ENCODE results near the gene CHCHD6.

The CHCHD6 gene

GRCh38 chr3:126968391-126969390 is 264.7 kb downstream of the CHCHD6 start:
- Histone ChIP-seq H3K9me3 (ENCODE audit: control insufficient read depth, low read length) (no peaks in the 10 kb centered on the region), H3K27ac (ENCODE audit: insufficient read depth, low read depth, low read length, poor library complexity, severe bottlenecking) (no peak overlapping the region), H3K4me3 (ENCODE audit: insufficient read depth, low read depth, low read length) (no peak overlapping the region), H3K36me3 (ENCODE audit: control insufficient read depth, insufficient read depth, low read length) (no peaks in the 10 kb centered on the region), H3K27me3 (ENCODE audit: control insufficient read depth, insufficient read depth, low read length, poor library complexity, severe bottlenecking) (no peaks in the 10 kb centered on the region), H3K4me1 (ENCODE audit: control insufficient read depth, insufficient read depth, low read length) (peaks cover 23% of the 10 kb centered on the region)
- 74 to 75% methylated on average over 20 of the region's 20 CpGs for WGBS, 2 experiments

DNA sequence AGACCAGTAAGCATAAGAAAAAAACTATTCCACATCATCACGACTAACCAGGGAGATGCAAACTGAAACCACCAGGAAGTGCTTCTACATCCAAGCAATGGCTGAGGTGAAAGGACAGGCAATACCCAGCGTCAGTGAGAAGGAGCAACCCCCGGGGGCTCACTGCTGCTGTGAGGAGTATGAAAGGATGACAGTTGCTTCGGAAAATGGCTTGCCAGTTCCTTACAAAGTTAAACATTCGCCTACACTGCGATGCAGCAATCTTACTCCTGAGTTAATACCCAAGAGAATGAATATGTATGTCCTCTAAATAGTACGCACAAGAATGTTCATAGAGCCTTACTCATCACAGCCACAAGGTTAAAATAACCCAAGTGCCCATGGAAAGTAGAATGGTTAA is 265.5 kb downstream of the CHCHD6 start:
- Histone ChIP-seq H3K27me3 (ENCODE audit: control insufficient read depth, insufficient read depth, low read length, poor library complexity, severe bottlenecking) (no peaks in the 10 kb centered on the region), H3K4me3 (ENCODE audit: insufficient read depth, low read depth, low read length) (no peak overlapping the region), H3K27ac (ENCODE audit: insufficient read depth, low read depth, low read length, poor library complexity, severe bottlenecking) (no peak overlapping the region), H3K4me1 (ENCODE audit: control insufficient read depth, insufficient read depth, low read length) (peaks cover 23% of the 10 kb centered on the region), H3K36me3 (ENCODE audit: control insufficient read depth, insufficient read depth, low read length) (no peaks in the 10 kb centered on the region), H3K9me3 (ENCODE audit: control insufficient read depth, low read length) (no peaks in the 10 kb centered on the region)
- WGBS, 2 experiments = 50 to 57% methylated on average over 7 of the region's 7 CpGs

- H3K4me3 ChIP-seq (ENCODE audit: insufficient read depth, low read depth, low read length) = no peak overlapping the region
- H3K27ac ChIP-seq (ENCODE audit: insufficient read depth, low read depth, low read length, poor library complexity, severe bottlenecking) = no peak overlapping the region
- WGBS, 2 experiments = 88 to 91% methylated on average over 5 of the region's 5 CpGs
- no peaks in the 10 kb centered on the region for H3K27me3 ChIP-seq (ENCODE audit: control insufficient read depth, insufficient read depth, low read length, poor library complexity, severe bottlenecking)
- peaks cover 23% of the 10 kb centered on the region for H3K4me1 ChIP-seq (ENCODE audit: control insufficient read depth, insufficient read depth, low read length)
- no peaks in the 10 kb centered on the region for H3K36me3 ChIP-seq (ENCODE audit: control insufficient read depth, insufficient read depth, low read length)
- no peaks in the 10 kb centered on the region for H3K9me3 ChIP-seq (ENCODE audit: control insufficient read depth, low read length)
Observed at GRCh38 chr3:126970101-126970500, 266.1 kb downstream of the CHCHD6 start.

GRCh38 chr3:126970921-126971320 is 266.9 kb downstream of the CHCHD6 start:
- H3K36me3 ChIP-seq (ENCODE audit: control insufficient read depth, insufficient read depth, low read length) = no peaks in the 10 kb centered on the region
- peaks cover 23% of the 10 kb centered on the region for H3K4me1 ChIP-seq (ENCODE audit: control insufficient read depth, insufficient read depth, low read length)
- H3K9me3 ChIP-seq (ENCODE audit: control insufficient read depth, low read length) = no peaks in the 10 kb centered on the region
- no peaks in the 10 kb centered on the region for H3K27me3 ChIP-seq (ENCODE audit: control insufficient read depth, insufficient read depth, low read length, poor library complexity, severe bottlenecking)
- no peak overlapping the region for H3K4me3 ChIP-seq (ENCODE audit: insufficient read depth, low read depth, low read length)
- H3K27ac ChIP-seq (ENCODE audit: insufficient read depth, low read depth, low read length, poor library complexity, severe bottlenecking) = no peak overlapping the region
- WGBS, 2 experiments = 88 to 94% methylated on average over 1 to 3 of the region's 5 CpGs

DNA sequence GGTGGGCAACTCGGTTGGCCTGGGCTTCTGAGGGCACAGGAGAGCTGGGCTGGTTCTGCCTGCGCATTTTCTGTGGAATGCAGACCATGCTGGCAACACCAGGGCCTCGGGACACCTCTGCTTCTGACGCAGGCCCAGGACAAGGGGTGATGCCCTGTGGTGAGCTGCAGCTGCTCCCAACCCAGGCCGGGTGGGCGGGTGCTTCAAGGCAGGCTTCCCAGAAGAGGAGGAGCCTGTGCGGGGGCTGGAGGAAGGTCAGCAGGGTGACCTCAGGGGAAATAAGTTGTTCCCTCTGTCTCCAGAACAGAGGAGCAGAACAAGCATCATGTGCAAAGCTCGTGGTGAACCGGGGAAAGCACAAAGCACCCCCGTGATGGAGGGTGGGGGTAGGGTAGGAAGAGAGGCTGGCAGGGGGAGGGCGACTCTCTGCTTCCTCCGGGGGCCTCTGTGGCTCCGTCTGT is 267.9 kb downstream of the CHCHD6 start:
- Histone ChIP-seq H3K4me3 (ENCODE audit: insufficient read depth, low read depth, low read length) (no peak overlapping the region), H3K9me3 (ENCODE audit: control insufficient read depth, low read length) (no peaks in the 10 kb centered on the region), H3K36me3 (ENCODE audit: control insufficient read depth, insufficient read depth, low read length) (no peaks in the 10 kb centered on the region), H3K27me3 (ENCODE audit: control insufficient read depth, insufficient read depth, low read length, poor library complexity, severe bottlenecking) (no peaks in the 10 kb centered on the region), H3K4me1 (ENCODE audit: control insufficient read depth, insufficient read depth, low read length) (peaks cover 23% of the 10 kb centered on the region), H3K27ac (ENCODE audit: insufficient read depth, low read depth, low read length, poor library complexity, severe bottlenecking) (no peak overlapping the region)
- 56 to 58% methylated on average over 13 of the region's 13 CpGs for WGBS, 2 experiments

- no peaks in the 10 kb centered on the region for H3K9me3 ChIP-seq (ENCODE audit: control insufficient read depth, low read length)
- no peaks in the 10 kb centered on the region for H3K36me3 ChIP-seq (ENCODE audit: control insufficient read depth, insufficient read depth, low read length)
- H3K4me3 ChIP-seq (ENCODE audit: insufficient read depth, low read depth, low read length) = no peak overlapping the region
- WGBS, 2 experiments = 90 to 91% methylated on average over 5 of the region's 5 CpGs
- no peak overlapping the region for H3K27ac ChIP-seq (ENCODE audit: insufficient read depth, low read depth, low read length, poor library complexity, severe bottlenecking)
- no peaks in the 10 kb centered on the region for H3K27me3 ChIP-seq (ENCODE audit: control insufficient read depth, insufficient read depth, low read length, poor library complexity, severe bottlenecking)
- peaks cover 23% of the 10 kb centered on the region for H3K4me1 ChIP-seq (ENCODE audit: control insufficient read depth, insufficient read depth, low read length)
Observed at GRCh38 chr3:126972866-126973265, 268.8 kb downstream of the CHCHD6 start.

DNA sequence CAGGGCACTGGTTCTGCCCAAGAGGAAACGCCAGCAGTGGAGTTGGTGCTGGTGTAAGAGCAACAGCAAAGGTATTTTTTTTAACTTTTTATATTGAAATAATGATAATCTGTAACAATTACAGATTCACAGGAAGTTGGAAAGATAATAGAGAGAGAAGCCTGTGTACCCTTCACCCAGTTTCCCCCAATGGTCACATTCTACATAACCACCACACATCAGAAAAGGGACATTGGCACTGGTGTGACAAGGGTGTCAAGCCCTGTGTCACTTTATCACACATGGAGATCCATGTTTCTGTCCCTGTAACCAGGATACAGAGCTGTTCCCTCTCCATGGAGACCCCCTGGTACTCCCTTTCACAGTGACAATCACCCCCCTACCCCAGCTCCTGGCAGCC is 269.8 kb downstream of the CHCHD6 start:
- H3K27ac ChIP-seq (ENCODE audit: insufficient read depth, low read depth, low read length, poor library complexity, severe bottlenecking) = no peak overlapping the region
- H3K36me3 ChIP-seq (ENCODE audit: control insufficient read depth, insufficient read depth, low read length) = no peaks in the 10 kb centered on the region
- H3K9me3 ChIP-seq (ENCODE audit: control insufficient read depth, low read length) = no peaks in the 10 kb centered on the region
- H3K4me3 ChIP-seq (ENCODE audit: insufficient read depth, low read depth, low read length) = no peak overlapping the region
- no peaks in the 10 kb centered on the region for H3K27me3 ChIP-seq (ENCODE audit: control insufficient read depth, insufficient read depth, low read length, poor library complexity, severe bottlenecking)
- WGBS, 2 experiments = 88% methylated on average over 1 of the region's 1 CpG; no CpG with 5 or more reads in 1 of the 2 experiments
- H3K4me1 ChIP-seq (ENCODE audit: control insufficient read depth, insufficient read depth, low read length) = peaks cover 16% of the 10 kb centered on the region

- Histone ChIP-seq H3K9me3 (ENCODE audit: control insufficient read depth, low read length) (no peaks in the 10 kb centered on the region), H3K4me1 (ENCODE audit: control insufficient read depth, insufficient read depth, low read length) (peaks cover 6% of the 10 kb centered on the region), H3K4me3 (ENCODE audit: insufficient read depth, low read depth, low read length) (no peak overlapping the region), H3K27me3 (ENCODE audit: control insufficient read depth, insufficient read depth, low read length, poor library complexity, severe bottlenecking) (no peaks in the 10 kb centered on the region), H3K27ac (ENCODE audit: insufficient read depth, low read depth, low read length, poor library complexity, severe bottlenecking) (no peak overlapping the region), H3K36me3 (ENCODE audit: control insufficient read depth, insufficient read depth, low read length) (no peaks in the 10 kb centered on the region)
- 79 to 89% methylated on average over 2 to 3 of the region's 3 CpGs for WGBS, 2 experiments
Observed at GRCh38 chr3:126974756-126975155, 270.7 kb downstream of the CHCHD6 start.

DNA sequence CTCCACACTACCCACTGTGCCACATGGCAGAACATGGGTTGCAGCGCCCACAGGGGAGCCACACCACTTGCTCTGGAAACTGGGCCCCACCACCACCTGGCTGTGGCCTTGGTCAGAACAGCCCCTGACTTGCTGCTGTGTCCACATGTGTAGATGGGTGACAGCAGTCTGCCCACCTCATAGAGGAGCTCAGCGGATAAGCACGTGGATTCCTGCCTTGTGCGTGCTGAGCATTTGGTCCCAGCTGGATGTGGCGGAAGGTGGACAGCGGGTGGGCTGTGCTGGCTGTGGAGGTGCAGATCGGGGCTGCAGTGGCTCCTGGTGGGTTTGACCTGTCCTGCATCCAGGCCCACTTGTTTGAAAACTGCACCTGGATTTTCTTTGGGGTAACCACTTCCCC is 272.9 kb downstream of the CHCHD6 start:
- H3K4me3 ChIP-seq (ENCODE audit: insufficient read depth, low read depth, low read length) = no peak overlapping the region
- no peak overlapping the region for H3K27ac ChIP-seq (ENCODE audit: insufficient read depth, low read depth, low read length, poor library complexity, severe bottlenecking)
- H3K9me3 ChIP-seq (ENCODE audit: control insufficient read depth, low read length) = no peaks in the 10 kb centered on the region
- 94 to 95% methylated on average over 7 of the region's 7 CpGs for WGBS, 2 experiments
- H3K4me1 ChIP-seq (ENCODE audit: control insufficient read depth, insufficient read depth, low read length) = peaks cover 2% of the 10 kb centered on the region
- H3K27me3 ChIP-seq (ENCODE audit: control insufficient read depth, insufficient read depth, low read length, poor library complexity, severe bottlenecking) = peaks cover 11% of the 10 kb centered on the region
- no peaks in the 10 kb centered on the region for H3K36me3 ChIP-seq (ENCODE audit: control insufficient read depth, insufficient read depth, low read length)

GRCh38 chr3:126977821-126978220 is 273.8 kb downstream of the CHCHD6 start:
- peaks cover 17% of the 10 kb centered on the region for H3K27me3 ChIP-seq (ENCODE audit: control insufficient read depth, insufficient read depth, low read length, poor library complexity, severe bottlenecking)
- 91 to 94% methylated on average over 6 of the region's 6 CpGs for WGBS, 2 experiments
- H3K4me1 ChIP-seq (ENCODE audit: control insufficient read depth, insufficient read depth, low read length) = no peaks in the 10 kb centered on the region
- no peaks in the 10 kb centered on the region for H3K9me3 ChIP-seq (ENCODE audit: control insufficient read depth, low read length)
- H3K36me3 ChIP-seq (ENCODE audit: control insufficient read depth, insufficient read depth, low read length) = no peaks in the 10 kb centered on the region
- H3K27ac ChIP-seq (ENCODE audit: insufficient read depth, low read depth, low read length, poor library complexity, severe bottlenecking) = no peak overlapping the region
- H3K4me3 ChIP-seq (ENCODE audit: insufficient read depth, low read depth, low read length) = no peak overlapping the region

All from ectodermal cell (in vitro differentiated cells).